ENCODE results near the gene GPC6. TPM values are rescaled to one million over a fixed set of nuclear protein-coding genes. Genes with fewer than 3 reads are reported as not detected.

Gene GPC6
- total and polyA plus RNA-seq, 2 donors (not counting 1 experiment from before 2014, with no cell fraction given) = not detected

GRCh38 chr13:94280349-94280748 is 1053.7 kb downstream of the GPC6 start:
- no peaks in the 10 kb centered on the region for H3K4me1 Mint-ChIP-seq
- 89% methylated on average over 3 of the region's 3 CpGs for WGBS (ENCODE audit: insufficient coverage)
- DNase-seq = no peak
- H3K9ac ChIP-seq (ENCODE audit: low read length) = no peak overlapping the region
- no peak overlapping the region for H3K4me2 ChIP-seq (replicated peaks; ENCODE audit: low read depth, low read length, poor library complexity, severe bottlenecking)
- no peaks in the 10 kb centered on the region for H3K27me3 Mint-ChIP-seq
- H3K9me3 Mint-ChIP-seq (ENCODE audit: insufficient read depth) = peaks cover 3% of the 10 kb centered on the region
- no peak overlapping the region for H3K27ac Mint-ChIP-seq
- no peak for ATAC-seq (ENCODE audit: low read depth)
- no peak overlapping the region for H3K4me3 ChIP-seq (ENCODE audit: control extremely low read depth in 1 of 5, extremely low read depth in 1 of 5, insufficient read depth in 1 of 5, low read depth in 2 of 5, low read length in 4 of 5)
- no peaks in the 10 kb centered on the region for H4K20me1 ChIP-seq (ENCODE audit: control insufficient read depth, insufficient read depth, low read length, poor library complexity, severe bottlenecking)
- no peaks in the 10 kb centered on the region for H3K79me2 ChIP-seq (ENCODE audit: control insufficient read depth, insufficient read depth, low read length)
- CTCF ChIA-PET = no interaction called here
- H3K9me3 ChIP-seq (ENCODE audit: control extremely low read depth in 1 of 3, control insufficient read depth in 2 of 3, insufficient read depth in 1 of 3, low read length in 2 of 3) = peaks cover 0 to 1% (median 0%) of the 10 kb centered on the region in 3 donors
- no peaks in the 10 kb centered on the region for H3K4me1 ChIP-seq (ENCODE audit: control insufficient read depth in 2 of 2, insufficient read depth in 2 of 2, low read length in 2 of 2)
- intact Hi-C loops (cut with micrococcal nuclease) = no loop called here
- peaks cover 0 to 2% (median 0%) of the 10 kb centered on the region in 4 experiments for H3K27me3 ChIP-seq (replicated peaks in 1 of 4; ENCODE audit: control extremely low read depth in 1 of 4, control insufficient read depth in 3 of 4, insufficient read depth in 4 of 4, low read length in 3 of 4)
- H2AFZ ChIP-seq (ENCODE audit: insufficient read depth, low read depth, low read length, poor library complexity, severe bottlenecking) = no peak overlapping the region
- H3K4me3 Mint-ChIP-seq = no peak overlapping the region
- H3K36me3 ChIP-seq (replicated peaks in 1 of 2; ENCODE audit: control extremely low read depth in 1 of 2, control insufficient read depth in 1 of 2, extremely low read depth in 1 of 2, insufficient read depth in 2 of 2, low read length in 1 of 2) = no peaks in the 10 kb centered on the region
- POLR2A ChIA-PET = no interaction called here
- TF ChIP-seq CTCF (IDR thresholded peaks at IDR 0.05) (no peak), EZH2 (IDR thresholded peaks at IDR 0.05; ENCODE audit: borderline replicate concordance, insufficient read depth, low read depth, low read length, poor library complexity, severe bottlenecking) (no peak)
- no peak overlapping the region for H3K27ac ChIP-seq (ENCODE audit: low read length in 2 of 2)

- CTCF ChIA-PET = no interaction called here
- H3K4me2 ChIP-seq (replicated peaks; ENCODE audit: low read depth, low read length, poor library complexity, severe bottlenecking) = no peak overlapping the region
- H4K20me1 ChIP-seq (ENCODE audit: control insufficient read depth, insufficient read depth, low read length, poor library complexity, severe bottlenecking) = no peaks in the 10 kb centered on the region
- intact Hi-C loops (cut with micrococcal nuclease) = no loop called here
- no peak overlapping the region for H3K4me3 Mint-ChIP-seq
- H3K4me1 ChIP-seq (ENCODE audit: control insufficient read depth in 2 of 2, insufficient read depth in 2 of 2, low read length in 2 of 2) = no peaks in the 10 kb centered on the region
- peaks cover 0 to 1% (median 0%) of the 10 kb centered on the region in 3 donors for H3K9me3 ChIP-seq (ENCODE audit: control extremely low read depth in 1 of 3, control insufficient read depth in 2 of 3, insufficient read depth in 1 of 3, low read length in 2 of 3)
- no peaks in the 10 kb centered on the region for H3K79me2 ChIP-seq (ENCODE audit: control insufficient read depth, insufficient read depth, low read length)
- POLR2A ChIA-PET = no interaction called here
- H3K9me3 Mint-ChIP-seq (ENCODE audit: insufficient read depth) = peaks cover 3% of the 10 kb centered on the region
- DNase-seq (no peak), ATAC-seq (ENCODE audit: low read depth) (no peak)
- no peak overlapping the region for H3K27ac ChIP-seq (ENCODE audit: low read length in 2 of 2)
- H3K36me3 ChIP-seq (replicated peaks in 1 of 2; ENCODE audit: control extremely low read depth in 1 of 2, control insufficient read depth in 1 of 2, extremely low read depth in 1 of 2, insufficient read depth in 2 of 2, low read length in 1 of 2) = no peaks in the 10 kb centered on the region
- peaks cover 0 to 2% (median 0%) of the 10 kb centered on the region in 4 experiments for H3K27me3 ChIP-seq (replicated peaks in 1 of 4; ENCODE audit: control extremely low read depth in 1 of 4, control insufficient read depth in 3 of 4, insufficient read depth in 4 of 4, low read length in 3 of 4)
- H3K27ac Mint-ChIP-seq = no peak overlapping the region
- no peak overlapping the region for H3K9ac ChIP-seq (ENCODE audit: low read length)
- TF ChIP-seq EZH2 (IDR thresholded peaks at IDR 0.05; ENCODE audit: borderline replicate concordance, insufficient read depth, low read depth, low read length, poor library complexity, severe bottlenecking) = no peak
- no peak for TF ChIP-seq CTCF (IDR thresholded peaks at IDR 0.05)
- H3K4me3 ChIP-seq (ENCODE audit: control extremely low read depth in 1 of 5, extremely low read depth in 1 of 5, insufficient read depth in 1 of 5, low read depth in 2 of 5, low read length in 4 of 5) = no peak overlapping the region
- no peak overlapping the region for H2AFZ ChIP-seq (ENCODE audit: insufficient read depth, low read depth, low read length, poor library complexity, severe bottlenecking)
- H3K27me3 Mint-ChIP-seq = no peaks in the 10 kb centered on the region
- no peaks in the 10 kb centered on the region for H3K4me1 Mint-ChIP-seq
Measured at GRCh38 chr13:94280845-94281244, 1054.2 kb downstream of the GPC6 start.

Measured in B cell (primary cell).